Measurements from ENCODE around the gene NKX1-1.
"Not testable (repeated sequence)": the region's sequence is repeated elsewhere in the genome, so short reads cannot be mapped to it uniquely, and the experiment has no call there.

The NKX1-1 gene

DNA sequence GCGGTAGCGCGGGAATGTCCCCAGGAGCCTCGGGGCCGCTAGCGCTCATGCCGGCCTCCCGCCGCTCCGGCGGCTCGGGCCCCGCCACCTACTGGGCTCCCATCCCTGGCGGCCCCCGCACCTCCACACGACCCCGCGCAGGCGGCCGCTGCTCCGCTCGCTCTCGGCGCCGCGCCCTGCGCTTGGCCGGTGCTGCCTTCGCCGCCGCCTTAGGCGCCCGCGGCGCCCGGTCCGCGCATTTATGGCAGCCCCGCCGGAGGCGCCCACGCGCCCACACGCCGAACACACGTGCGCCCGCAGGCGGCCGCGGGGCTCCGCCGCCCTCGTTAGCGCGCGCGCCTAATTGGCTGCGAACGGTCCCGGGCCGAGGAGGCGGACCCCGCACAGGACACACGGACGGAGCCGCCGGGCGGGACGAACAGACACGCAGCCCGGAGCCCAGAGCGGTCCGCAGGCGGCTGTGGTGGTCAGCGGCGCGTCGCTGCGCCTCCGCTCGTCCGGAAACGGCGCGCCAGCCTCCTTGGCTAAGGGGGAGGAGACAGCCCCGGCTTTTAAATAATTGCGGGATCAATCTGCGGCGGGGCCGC, at the start of gene NKX1-1:
Gene NKX1-1, minus strand, starts transcription at position 49 of the 587 bp plus-strand sequence. Its CDS starts 0 bp downstream, at position 49.
- no peak for DNase-seq (ENCODE audit: low read depth)

DNA sequence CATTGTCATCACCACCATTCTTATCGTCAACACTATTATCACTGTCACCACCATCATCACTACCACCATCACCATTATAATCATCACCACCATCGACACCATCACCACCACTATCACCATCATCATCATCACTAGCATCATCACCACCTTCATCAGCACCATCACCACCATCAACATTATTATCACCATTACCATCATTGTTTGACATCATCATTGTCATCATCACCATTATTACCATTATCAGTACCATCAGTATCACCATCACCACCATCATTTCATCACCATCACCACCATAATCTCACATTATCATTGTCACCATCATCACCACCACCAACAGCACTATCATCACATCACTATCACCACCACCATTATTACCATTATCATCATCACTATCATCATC, 47.5 kb upstream of the NKX1-1 start:
- no peak for DNase-seq (ENCODE audit: low read depth)

DNA sequence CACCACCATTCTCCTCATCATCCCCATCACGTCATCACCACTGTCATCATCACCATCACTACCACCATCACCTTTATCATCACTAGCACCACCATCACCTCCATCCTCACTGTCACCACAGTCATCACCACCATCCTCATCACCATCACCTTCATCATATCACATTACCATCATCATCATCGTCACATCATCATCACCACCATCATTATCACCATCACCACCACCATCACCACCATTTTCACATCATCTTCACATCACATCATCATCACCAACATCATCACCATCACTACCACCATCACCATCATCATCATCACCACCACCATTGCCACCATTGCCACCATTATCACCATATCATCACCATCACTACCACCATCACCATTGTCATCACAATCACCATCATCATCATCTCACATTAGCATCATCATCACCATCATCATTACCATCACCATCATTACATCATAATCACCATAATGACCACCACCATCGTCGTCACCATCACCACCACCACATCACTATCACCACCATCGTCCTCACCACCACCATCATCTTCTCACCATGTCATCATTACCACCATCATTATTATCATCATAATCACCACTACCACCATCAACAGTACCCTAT, 46.3 kb upstream of the NKX1-1 start:
- DNase-seq (ENCODE audit: low read depth), result no peak

GRCh38 chr4:1451752-1452122, 45.5 kb upstream of the NKX1-1 start:
- no peak for DNase-seq (ENCODE audit: low read depth)

DNA sequence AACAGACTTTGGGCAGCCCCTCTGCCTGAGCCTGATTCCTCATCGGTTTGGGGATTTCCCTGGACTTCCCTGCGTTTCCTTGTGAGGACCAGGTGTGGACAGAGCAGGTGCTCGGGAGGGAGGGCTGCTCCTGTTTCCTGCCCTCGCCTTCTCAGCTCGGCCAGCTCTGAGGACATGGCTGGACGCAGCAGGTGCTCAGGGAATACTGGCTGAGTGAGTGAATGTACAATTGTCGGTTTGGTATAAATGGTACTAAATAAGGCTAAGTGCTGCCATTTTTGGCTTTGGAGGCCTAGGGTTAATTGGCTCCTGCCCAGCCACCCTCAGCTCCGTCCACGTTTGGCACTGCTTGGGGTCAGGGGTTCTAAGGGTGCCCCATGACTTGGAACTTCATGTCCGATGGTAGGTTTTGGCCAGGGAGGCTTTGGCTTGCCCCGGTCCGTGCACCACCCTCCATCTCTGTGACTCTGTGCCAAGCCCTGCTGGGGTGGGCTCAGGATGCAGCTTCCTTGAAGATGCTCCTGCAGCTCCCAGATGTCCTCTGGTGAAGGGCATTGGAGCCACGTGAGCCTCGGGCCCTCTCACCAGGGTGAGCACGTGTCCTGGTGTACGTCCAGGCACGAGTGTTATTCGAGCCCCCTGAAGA, 45.0 kb upstream of the NKX1-1 start:
- no peak for DNase-seq (ENCODE audit: low read depth)

DNA sequence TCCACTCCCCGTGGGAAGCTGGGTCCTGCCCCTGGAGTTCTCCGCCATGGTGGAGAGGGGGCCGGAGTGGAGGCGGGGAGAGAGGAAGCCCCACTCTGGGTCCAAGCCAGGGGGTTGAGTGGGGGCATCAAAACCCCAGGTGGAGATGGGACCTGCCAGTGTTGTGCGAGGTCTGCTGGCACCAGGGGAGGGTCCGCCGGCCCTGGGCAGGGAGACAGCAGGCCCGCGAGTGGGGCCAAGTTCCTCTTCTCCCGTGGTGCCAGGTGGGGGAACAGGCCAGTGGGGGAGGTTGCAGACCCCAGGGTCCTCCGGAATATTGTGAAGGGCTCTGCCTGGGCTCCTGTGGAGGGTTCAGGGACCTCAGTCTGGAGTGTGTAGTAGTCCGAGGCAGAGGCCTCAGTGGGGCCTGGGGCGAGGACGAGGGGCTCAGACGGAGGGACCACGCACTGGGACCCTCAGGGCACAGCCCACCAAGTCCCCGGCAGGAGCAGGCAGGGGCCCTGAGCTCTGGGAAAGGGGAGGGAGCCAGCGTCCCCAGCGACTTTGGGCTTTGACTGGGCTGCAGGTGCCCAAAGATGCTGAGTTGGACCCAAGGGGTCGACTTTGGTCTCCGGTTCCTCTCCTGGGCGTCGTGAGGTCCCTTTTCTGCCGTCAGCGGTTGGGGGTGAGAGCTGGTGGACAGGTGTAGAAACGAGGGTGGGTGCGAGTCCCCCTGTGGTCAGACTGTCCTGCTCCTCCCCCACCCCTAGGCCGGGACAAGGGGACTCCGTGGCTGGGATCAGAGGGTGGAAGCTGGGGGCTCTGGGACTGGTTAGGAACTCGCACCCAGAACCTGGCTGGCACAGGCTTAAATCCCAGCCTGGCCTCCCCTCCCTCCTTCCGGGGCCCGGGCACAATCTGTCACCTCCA, 43.8 kb upstream of the NKX1-1 start:
- DNase-seq (ENCODE audit: low read depth), result no peak

DNA sequence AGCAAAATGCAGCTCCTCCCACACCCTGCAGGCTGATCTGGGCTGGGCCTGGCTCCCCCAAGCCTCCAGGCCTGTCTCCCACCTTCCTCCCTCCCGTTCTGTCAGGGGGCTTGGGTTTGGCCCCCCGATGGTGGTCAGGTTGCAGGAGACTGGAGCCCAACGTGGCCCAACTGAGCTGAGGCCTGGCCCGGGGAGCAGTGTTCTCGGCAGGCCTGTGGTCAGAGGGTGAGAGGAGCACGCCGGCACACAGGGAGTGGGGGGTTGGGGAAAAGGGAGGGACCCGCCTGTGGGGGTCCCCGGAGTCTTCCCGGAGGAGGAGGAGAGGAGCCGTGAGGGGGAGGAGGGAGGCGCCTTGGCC, 43.2 kb upstream of the NKX1-1 start:
- no peak for DNase-seq (ENCODE audit: low read depth)

DNA sequence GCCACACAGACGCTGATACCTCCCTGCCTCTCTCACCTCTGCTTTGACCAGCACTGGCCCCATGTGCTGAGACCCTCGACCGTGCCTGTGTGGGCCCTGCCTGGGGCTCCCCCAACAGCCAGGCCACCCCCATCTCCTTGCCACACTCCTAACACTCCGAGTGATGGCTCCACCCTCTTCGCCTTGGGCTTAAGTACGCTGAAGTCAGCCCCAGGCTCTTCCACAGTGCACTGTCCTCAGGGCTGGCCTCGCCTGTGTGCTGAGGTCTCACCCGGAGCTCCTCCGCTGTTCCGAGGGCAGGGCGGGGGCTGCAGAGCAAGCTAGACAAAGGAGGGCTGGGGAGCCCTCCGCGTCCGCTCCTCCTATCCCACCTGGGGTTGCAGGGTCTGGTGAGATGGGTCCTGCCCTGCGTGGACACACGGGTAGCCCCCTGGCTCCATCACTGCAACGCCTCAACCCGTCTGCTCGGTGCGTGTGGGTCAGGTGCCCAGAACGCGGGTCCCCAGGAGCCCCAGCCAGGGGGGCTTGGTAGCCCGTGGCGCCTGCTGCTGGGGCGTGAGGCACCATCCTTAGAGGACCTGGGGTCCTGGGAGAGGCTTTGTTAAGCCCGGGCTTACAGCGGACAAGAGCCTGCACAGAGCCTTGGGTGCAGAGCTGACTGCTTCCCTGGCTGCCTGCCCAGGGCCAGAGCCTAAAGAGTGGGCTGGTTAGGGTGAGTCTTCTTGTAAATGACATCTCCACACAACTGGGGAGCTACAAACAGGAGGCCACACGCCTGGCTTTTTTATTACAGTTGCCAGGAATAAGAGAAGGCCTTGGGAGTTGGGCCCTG, 42.6 kb upstream of the NKX1-1 start:
- no peak for DNase-seq (ENCODE audit: low read depth)

DNA sequence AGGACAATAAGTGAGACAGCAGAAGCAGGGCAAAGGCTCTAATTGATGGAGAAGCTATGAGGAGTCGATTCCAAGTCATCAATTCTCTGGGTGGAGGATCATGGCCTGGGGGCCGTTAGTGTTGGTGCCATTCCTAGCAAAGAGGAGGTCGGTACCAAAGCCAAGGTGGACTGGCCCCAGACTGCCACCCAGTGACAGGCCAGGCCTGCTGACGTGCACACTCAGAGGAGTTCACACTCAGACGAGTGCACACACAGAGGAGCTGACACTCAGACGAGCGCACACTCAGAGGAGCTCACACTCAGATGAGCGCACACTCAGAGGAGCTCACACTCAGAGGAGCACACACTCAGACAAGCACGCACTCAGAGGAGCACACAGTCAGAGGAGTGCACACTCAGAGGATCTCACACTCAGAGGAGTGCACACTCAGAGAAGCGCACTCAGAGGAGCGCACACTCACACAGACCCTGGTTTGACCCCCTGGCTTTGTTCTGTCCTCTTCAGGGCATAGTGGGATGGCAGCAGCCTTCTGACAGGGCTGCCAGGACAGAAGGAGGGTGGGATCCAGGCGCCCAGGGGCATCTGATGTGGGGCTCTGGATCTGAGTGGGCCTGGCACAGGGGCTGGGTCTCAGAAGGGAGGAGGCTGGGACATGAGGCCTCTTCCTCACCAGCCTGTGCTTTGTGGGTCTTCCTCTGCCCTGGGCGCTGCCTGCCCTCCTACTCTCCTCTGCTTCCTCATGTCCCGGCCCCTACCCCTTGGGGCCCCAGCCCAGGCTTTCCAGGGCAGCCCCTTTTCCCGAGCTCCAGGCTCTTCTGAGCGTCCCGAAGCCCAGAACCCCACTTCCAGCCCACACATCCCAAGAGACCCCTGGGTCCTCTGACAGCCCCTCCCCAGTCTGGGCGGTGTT, 41.7 kb upstream of the NKX1-1 start:
- no peak for DNase-seq (ENCODE audit: low read depth)

- no peak for DNase-seq (ENCODE audit: low read depth)
These were observed 40.5 kb upstream of the NKX1-1 start for GRCh38 chr4:1446502-1447386.

DNA sequence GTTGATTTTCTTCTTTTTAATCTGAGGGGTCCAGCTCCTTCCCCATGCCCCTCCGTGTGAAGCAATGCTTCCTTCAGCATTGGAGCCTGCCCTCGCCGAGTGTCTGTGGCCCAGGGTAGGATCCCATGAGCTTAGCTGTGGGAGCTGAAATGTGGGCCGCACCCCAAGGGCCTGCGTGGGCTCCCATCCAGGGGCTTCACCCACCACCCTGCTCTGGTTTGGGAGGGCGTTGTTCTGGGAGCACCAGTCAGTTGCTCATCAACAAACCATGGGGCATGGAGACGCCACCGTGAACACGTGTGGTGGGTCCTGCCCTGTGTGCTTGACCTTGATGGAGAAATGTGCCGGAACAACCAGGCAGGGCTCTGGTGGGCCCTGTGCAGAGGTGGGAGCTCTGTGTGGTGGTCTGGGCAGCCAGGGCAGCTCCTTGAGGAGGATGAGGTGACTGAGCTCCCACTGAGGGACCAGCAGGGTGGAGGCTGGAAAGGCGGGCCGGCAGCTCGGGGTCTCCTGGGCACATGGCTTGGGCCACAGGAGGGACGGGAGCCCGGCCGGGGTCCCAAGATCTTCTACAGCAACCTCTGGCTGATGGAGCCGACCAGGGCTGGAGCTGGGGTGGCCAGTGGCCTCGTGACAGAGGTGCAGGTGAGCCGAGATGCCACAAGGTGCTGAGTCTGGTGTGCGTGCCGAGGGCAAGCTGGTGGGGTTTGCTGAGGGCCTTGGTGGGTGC, 39.6 kb upstream of the NKX1-1 start:
- DNase-seq (ENCODE audit: low read depth), result no peak

DNA sequence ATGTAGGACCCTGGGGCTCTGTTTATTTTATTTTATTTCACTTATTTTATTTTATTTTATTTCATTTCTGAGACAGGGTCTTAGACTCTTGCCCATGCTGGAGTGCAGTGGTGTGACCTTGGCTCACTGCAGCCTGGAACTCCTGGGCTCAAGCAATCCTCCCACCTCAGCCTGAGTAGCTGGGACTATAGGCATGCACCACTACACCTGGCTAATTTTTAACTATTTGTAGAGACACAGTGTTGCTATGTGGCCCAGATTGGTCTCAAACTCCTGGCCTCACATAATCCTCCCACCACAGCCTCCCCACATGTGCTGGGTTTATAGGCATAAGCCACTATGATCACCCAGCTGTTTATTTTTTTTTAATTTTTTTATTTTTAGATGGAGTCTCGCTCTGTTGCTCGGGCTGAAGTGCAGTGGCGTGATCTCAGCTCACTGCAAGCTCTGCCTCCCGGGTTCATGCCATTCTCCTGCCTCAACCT, 37.5 kb upstream of the NKX1-1 start:
- DNase-seq (ENCODE audit: low read depth), result not testable (repeated sequence)

GRCh38 chr4:1427010-1427409, 20.8 kb upstream of the NKX1-1 start:
- DNase-seq (ENCODE audit: low read depth), result no peak

DNA sequence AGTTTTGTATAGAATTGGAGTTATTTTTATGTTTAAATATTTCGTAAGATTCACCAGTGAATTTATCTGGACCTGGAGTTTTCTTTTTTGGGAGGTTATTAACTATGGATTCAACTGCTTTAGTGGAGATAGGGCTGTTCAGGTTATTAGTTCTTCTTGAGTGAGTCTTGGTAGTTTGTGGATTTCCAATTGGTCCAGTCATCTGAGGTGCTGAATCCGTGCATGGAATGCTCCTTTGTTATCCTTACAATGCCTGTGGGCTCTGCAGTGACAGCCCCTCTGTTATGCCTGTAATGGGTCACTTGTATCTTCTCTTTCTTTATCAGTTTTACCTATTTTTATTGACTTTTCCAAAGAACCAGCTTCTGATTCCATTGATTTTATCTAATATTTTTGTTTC, 15.4 kb upstream of the NKX1-1 start:
- DNase-seq (ENCODE audit: low read depth), result no peak

- DNase-seq (ENCODE audit: low read depth), result no peak
These were observed 13.5 kb upstream of the NKX1-1 start for GRCh38 chr4:1419708-1420107.

DNA sequence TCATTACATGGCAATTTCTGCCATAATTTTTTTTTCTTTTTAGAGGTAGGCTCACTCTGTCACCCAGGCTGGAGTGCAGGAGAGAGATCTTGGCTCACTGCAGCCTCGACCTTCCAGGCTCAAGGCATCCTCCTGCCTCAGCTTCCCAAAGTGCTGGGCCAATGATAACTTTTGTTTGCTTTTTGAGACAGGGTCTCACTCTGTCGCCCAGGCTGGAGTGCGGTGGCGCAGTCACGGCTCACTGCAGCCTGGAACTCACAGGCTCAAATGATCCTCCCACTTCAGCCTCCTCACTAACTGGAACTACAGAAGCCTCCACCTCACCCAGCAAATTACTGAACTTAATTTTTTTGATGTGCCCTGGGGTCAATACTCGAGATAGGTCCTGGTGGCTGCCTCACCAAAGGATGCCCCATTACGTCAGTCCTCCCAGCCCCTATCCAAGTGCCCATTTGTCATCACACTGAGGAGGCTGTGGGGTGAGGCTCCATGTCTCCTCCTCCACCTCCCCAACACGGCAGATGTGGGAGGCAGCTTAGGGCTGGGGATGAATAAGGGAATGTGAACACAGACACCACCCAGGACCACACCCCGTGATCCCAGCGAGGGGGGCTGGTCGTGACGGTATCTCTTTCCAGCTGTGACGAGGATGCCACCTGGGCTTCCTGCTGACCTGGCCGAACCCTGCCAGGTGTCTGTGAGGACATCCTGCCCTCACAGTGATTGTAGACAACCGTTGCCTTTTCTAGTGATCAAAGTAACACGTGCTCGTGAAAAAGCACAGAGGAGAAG, 12.4 kb upstream of the NKX1-1 start:
- no peak for DNase-seq (ENCODE audit: low read depth)

DNA sequence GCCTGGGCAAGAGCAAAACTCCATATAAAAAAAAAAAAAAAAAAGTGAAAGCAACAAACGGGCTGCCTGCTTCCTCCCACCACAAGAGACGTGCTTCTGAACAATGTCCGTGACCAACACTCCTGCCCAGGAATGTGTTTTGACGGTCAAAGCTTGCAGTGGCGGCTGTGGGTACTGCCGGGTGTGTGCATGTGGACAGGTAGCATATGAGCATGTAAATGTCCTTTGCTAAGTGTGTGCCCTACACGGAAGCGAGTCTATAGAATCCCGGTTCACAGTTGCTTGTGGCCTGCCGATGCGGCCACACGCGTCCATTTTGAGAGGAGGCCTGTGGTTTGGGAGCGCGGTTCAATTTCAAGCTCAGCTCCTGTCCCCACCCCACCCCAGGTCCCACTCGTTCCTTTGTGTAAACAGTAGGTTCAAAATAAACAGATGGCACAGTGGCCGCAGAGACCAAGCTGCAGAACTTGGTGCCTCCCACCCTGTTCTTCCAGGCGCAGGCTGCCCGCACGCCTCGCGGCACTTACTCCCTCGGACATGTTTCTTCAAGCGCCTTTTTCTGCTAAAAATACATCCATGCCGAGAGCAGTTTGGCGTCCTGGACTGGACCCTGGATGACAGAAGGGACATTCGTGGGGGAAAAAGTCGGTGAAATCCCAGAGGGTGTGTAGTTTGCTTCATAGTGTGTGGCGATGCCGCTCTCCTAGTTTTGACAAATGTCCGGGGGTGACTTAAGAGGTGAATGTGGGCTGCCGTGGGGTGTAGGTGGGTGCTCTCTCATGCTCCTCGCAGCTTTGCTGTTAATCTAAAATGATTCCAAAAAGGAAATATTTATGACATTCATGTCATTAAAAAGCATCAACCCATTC, 11.5 kb upstream of the NKX1-1 start:
- DNase-seq (ENCODE audit: low read depth), result no peak

Measured in T-helper 22 cell (primary cell).